Gastrocnemius medialis (tissue), 4 donors: ENCODE data around the gene PARM1.

Source experiments
- POLR2A ChIP-seq, 2 donors: fragments of 450-650 bp; IDR thresholded peaks; one replicate each; pipeline ENCODE4 v1.6.1; 2017; ENCODE audit warnings: antibody characterized with exemption in 2 of 2, mild to moderate bottlenecking in 2 of 2, moderate library complexity in 2 of 2
- TF ChIP-seq, protein P1 (sequence below), 5 experiments: fragments of 450-650 bp in 3 of 5; fragments of 200-600 bp in 2 of 5; sonication (generic) in 2 of 5; IDR thresholded peaks in 4 of 5; conservative IDR thresholded peaks in 1 of 5; 1 replicate in 4 of 5; 2 replicates in 1 of 5; pipeline ENCODE4 v1.5.1; 2016 to 2019; ENCODE audit warnings: antibody characterized with exemption in 5 of 5, mild to moderate bottlenecking in 3 of 5, moderate library complexity in 3 of 5

DNA sequence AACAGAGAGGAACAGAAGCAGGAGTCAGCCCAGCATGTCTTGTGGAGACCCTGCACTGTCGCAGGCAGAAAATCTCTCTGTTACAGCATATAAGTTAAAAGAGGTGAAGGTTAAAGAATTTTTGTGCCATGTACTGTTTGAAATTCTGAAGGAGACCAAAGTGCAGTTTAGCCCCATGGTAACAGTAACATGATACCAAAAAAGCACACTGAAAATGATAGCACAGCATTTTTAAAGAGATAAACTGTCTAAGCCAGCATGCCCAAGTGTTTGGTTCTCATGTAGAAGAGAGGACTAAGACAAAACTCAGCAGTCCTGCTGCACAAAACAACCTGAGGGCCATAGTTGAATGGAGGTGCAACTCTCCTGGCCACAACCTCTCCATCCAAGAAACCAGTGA is 41.9 kb upstream of the PARM1 start:
- TF ChIP-seq, protein P1, sequence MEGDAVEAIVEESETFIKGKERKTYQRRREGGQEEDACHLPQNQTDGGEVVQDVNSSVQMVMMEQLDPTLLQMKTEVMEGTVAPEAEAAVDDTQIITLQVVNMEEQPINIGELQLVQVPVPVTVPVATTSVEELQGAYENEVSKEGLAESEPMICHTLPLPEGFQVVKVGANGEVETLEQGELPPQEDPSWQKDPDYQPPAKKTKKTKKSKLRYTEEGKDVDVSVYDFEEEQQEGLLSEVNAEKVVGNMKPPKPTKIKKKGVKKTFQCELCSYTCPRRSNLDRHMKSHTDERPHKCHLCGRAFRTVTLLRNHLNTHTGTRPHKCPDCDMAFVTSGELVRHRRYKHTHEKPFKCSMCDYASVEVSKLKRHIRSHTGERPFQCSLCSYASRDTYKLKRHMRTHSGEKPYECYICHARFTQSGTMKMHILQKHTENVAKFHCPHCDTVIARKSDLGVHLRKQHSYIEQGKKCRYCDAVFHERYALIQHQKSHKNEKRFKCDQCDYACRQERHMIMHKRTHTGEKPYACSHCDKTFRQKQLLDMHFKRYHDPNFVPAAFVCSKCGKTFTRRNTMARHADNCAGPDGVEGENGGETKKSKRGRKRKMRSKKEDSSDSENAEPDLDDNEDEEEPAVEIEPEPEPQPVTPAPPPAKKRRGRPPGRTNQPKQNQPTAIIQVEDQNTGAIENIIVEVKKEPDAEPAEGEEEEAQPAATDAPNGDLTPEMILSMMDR (IDR thresholded peaks at IDR 0.05 in 4 of 5, conservative IDR thresholded peaks at IDR 0.05 in 1 of 5) = no peak
- TF ChIP-seq POLR2A (IDR thresholded peaks at IDR 0.05) = no peak
